Endothelial cell (in vitro differentiated cells): ENCODE results near the gene ZNF750. TPM values are rescaled to one million over a fixed set of nuclear protein-coding genes. Genes with fewer than 3 reads are reported as not detected.

ENCODE experiments used
- DNase-seq: peaks from one replicate; pipeline ENCODE4 v3.0.0; 2021; ENCODE audit warnings: low spot score
- H3K27ac Mint-ChIP-seq: one replicate; pipeline ENCODE4 v1.8.0; 2021; ENCODE audit warnings: mixed read lengths, inconsistent platforms; ENCODE audit not compliant: unreplicated experiment
- H3K27me3 Mint-ChIP-seq: one replicate; pipeline ENCODE4 v1.8.0; 2021; ENCODE audit warnings: mild to moderate bottlenecking, moderate library complexity, mixed read lengths, inconsistent platforms; ENCODE audit not compliant: unreplicated experiment
- H3K36me3 Mint-ChIP-seq: one replicate; pipeline ENCODE4 v1.8.0; 2021; ENCODE audit warnings: mild to moderate bottlenecking, low read depth, mixed read lengths, inconsistent platforms; ENCODE audit not compliant: unreplicated experiment
- H3K4me1 Mint-ChIP-seq: one replicate; pipeline ENCODE4 v1.8.0; 2021; ENCODE audit warnings: mild to moderate bottlenecking, mixed read lengths, inconsistent platforms; ENCODE audit not compliant: unreplicated experiment
- H3K4me3 Mint-ChIP-seq: one replicate; pipeline ENCODE4 v1.8.0; 2021; ENCODE audit warnings: mild to moderate bottlenecking, mixed read lengths, inconsistent platforms; ENCODE audit not compliant: unreplicated experiment
- H3K9me3 Mint-ChIP-seq: one replicate; pipeline ENCODE4 v1.8.0; 2021; ENCODE audit warnings: mixed read lengths, inconsistent platforms; ENCODE audit not compliant: unreplicated experiment
- CTCF ChIP-seq: fragments of 200-600 bp; sonication (generic); IDR thresholded peaks from one replicate; pipeline ENCODE4 v1.5.0; 2021; ENCODE audit warnings: antibody characterized with exemption; ENCODE audit not compliant: unreplicated experiment
- total RNA-seq: library from RNA; stranded (reverse); fragmentation: NEBNext Ultra II Directional; extraction: Animal tissue kit (Norgen Biotek cat#: 25700); gene quantifications from one replicate; pipeline ENCODE4 v1.2.1, GENCODE V29; 2021; ENCODE audit not compliant: unreplicated experiment

Gene ZNF750
- total RNA-seq, 1 donor from 2014 or later, result 0.31 TPM

DNA sequence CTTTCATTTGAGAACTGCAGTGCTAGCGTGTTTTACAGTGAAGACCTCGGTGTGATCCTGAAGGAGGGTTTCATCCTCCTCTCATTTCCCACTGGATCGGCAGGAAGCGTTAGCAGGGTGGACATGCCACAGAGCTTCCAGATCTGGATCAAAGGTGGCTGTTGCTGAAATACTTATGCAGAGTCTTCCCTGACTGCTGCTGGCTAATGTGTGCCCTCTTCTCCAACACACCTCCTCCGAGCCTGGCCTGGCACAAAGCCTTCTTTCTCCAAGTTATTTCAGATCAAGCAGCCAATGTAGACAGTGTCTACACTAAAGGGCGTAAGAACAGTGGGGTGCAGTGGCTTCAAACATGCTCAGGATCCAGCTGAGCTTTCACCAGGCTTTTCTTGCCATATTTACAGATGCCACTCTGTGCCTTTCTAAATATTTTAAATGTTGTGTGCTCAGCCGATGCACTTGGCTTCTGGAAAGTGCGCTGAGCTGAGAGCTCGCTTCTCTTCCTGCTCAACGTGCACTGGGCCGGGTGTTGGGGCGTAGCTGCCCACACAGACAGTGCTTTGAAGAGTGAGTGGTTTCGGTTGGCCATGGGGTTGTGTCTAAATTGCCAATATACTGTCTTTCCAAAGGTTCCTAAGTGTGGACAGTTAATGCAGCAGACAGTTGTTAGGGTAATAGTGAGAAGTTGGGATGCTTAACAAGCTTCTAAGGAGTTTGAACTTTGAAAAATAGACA, 2.1 kb downstream of the ZNF750 start:
- Mint-ChIP-seq H3K36me3 (peaks cover 7% of the 10 kb centered on the region), H3K27me3 (peaks cover 5% of the 10 kb centered on the region), H3K4me1 (peaks cover 31% of the 10 kb centered on the region), H3K4me3 (peak overlapping the region; percentile 29), H3K9me3 (no peaks in the 10 kb centered on the region), H3K27ac (peak overlapping the region; percentile 33)
- no peak for DNase-seq
- TF ChIP-seq CTCF, result no peak

GRCh38 chr17:82836823-82837357, 2.9 kb downstream of the ZNF750 start:
- Mint-ChIP-seq H3K4me3 (peak overlapping the region; percentile 54), H3K9me3 (no peaks in the 10 kb centered on the region), H3K36me3 (peaks cover 3% of the 10 kb centered on the region), H3K27me3 (peaks cover 2% of the 10 kb centered on the region), H3K4me1 (peaks cover 28% of the 10 kb centered on the region), H3K27ac (peak overlapping the region; percentile 58)
- DNase-seq, result no peak
- no peak for TF ChIP-seq CTCF

GRCh38 chr17:82835766-82836512, 3.9 kb downstream of the ZNF750 start:
- Mint-ChIP-seq H3K4me3 (no peak overlapping the region), H3K27me3 (peaks cover 4% of the 10 kb centered on the region), H3K36me3 (peaks cover 9% of the 10 kb centered on the region), H3K9me3 (no peaks in the 10 kb centered on the region), H3K4me1 (peaks cover 28% of the 10 kb centered on the region), H3K27ac (peak overlapping the region; percentile 70)
- no peak for DNase-seq
- no peak for TF ChIP-seq CTCF

GRCh38 chr17:82835122-82835521, 4.7 kb downstream of the ZNF750 start:
- TF ChIP-seq CTCF, result no peak
- H3K4me3 Mint-ChIP-seq, result no peak overlapping the region
- no peaks in the 10 kb centered on the region for H3K9me3 Mint-ChIP-seq
- H3K36me3 Mint-ChIP-seq, result peaks cover 10% of the 10 kb centered on the region
- no peak for DNase-seq
- no peak overlapping the region for H3K27ac Mint-ChIP-seq
- H3K27me3 Mint-ChIP-seq, result peaks cover 4% of the 10 kb centered on the region
- H3K4me1 Mint-ChIP-seq, result peaks cover 27% of the 10 kb centered on the region
